Gastroesophageal sphincter (tissue), 3 donors: ENCODE results near the gene UGT1A5.

Source experiments
- EP300 ChIP-seq: sonication (generic); formaldehyde crosslinking; IDR thresholded peaks from one replicate; pipeline ENCODE4 v1.6.1; 2017; ENCODE audit warnings: antibody characterized with exemption, mild to moderate bottlenecking
- POLR2A ChIP-seq, 2 donors: fragments of 450-650 bp; IDR thresholded peaks; one replicate each; pipeline ENCODE4 v1.6.1; 2017; ENCODE audit warnings: antibody characterized with exemption in 2 of 2, mild to moderate bottlenecking in 2 of 2, moderate library complexity in 1 of 2
- POLR2AphosphoS5 ChIP-seq: sonication (generic); formaldehyde crosslinking; IDR thresholded peaks from one replicate; pipeline ENCODE4 v1.6.1; 2017; ENCODE audit warnings: antibody characterized with exemption
- TF ChIP-seq, protein P1 (sequence below), 4 experiments: fragments of 200-600 bp in 2 of 4; fragments of 450-650 bp in 2 of 4; sonication (generic) in 1 of 4; IDR thresholded peaks; one replicate each; pipeline ENCODE4 v1.5.1; 2017 to 2019; ENCODE audit warnings: antibody characterized with exemption in 4 of 4, mild to moderate bottlenecking in 2 of 4, moderate library complexity in 2 of 4

GRCh38 chr2:233819884-233820773 is 107.4 kb downstream of the UGT1A5 start:
- no peak for TF ChIP-seq POLR2A (IDR thresholded peaks at IDR 0.05)
- TF ChIP-seq, protein P1, sequence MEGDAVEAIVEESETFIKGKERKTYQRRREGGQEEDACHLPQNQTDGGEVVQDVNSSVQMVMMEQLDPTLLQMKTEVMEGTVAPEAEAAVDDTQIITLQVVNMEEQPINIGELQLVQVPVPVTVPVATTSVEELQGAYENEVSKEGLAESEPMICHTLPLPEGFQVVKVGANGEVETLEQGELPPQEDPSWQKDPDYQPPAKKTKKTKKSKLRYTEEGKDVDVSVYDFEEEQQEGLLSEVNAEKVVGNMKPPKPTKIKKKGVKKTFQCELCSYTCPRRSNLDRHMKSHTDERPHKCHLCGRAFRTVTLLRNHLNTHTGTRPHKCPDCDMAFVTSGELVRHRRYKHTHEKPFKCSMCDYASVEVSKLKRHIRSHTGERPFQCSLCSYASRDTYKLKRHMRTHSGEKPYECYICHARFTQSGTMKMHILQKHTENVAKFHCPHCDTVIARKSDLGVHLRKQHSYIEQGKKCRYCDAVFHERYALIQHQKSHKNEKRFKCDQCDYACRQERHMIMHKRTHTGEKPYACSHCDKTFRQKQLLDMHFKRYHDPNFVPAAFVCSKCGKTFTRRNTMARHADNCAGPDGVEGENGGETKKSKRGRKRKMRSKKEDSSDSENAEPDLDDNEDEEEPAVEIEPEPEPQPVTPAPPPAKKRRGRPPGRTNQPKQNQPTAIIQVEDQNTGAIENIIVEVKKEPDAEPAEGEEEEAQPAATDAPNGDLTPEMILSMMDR (IDR thresholded peaks at IDR 0.05) = no peak
- no peak for TF ChIP-seq EP300
- TF ChIP-seq POLR2AphosphoS5 = no peak
